ENCODE measurements around the gene MYH13. TPM values are rescaled to one million over a fixed set of nuclear protein-coding genes. Genes with fewer than 3 reads are reported as not detected.
A peak's percentile ranks its signal among the peaks of the same experiment; 100 is the strongest.

MYH13 gene
- polyA plus RNA-seq, 4 donors, result 0.01 to 0.06 TPM; not detected in 2

DNA sequence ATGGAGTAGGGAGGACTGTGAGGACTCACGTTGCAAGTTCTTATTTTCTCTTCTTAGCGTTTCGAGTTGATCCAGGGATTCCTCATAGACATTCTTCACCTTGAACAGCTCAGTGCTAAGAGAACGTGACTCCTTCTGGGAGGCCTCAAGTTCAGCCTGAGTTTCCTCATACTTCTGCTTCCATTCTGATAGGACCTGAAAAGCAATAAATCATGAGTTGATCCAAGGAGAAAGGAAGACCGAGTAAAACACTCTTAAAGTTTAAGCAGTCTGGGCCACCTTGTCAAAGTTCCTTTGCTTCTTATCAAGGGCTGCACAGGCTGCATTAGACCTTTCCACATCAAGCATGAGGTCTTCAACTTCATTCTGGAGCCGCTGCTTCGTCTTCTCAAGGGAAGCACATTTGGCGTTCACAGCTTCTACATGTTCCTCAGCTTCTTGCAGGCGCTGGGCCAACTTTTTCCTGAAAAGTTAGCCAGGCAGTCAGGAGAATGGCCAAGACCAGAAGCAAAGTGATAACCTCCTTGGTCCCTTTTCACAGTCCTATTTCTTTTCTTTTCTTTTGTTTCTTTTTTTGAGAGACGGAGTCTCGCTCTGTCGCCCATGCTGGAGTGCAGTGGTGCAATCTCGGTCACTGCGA, 23.8 kb upstream of the MYH13 start:
- WGBS, 3 donors, result 74 to 82% (median 75%) methylated on average over 14 of the region's 14 CpGs

DNA sequence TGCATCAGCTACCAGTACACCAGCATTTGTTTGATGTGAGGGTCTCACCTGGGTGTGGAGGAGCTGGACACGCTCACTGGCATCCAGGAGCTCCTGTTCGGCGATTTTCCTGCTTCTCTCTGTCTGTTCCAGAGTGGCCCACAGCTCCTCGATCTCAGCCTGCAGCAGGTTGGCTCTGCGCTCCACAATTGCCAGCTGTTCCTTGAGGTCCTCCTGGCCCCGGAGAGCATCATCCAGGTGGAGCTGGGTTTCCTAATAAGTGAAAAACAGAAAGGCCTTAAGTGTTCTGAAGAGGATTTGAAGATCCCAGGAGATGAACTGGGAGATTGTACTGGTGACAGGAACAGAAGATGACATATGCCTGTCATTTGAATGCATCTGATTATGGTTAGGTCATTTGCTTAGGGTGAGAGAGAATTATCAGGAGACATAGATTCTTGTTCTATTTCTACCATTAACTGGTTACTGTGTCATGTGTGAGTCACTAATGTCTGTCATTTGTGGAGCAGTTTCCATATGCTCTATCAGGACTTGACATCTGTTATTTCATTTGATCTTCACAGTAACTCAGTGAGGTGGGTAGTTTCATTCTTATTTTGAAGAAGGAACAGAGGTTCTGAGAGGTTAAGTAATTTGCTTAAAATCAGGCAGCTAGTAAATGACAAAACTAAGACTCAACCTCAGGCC, 21.5 kb upstream of the MYH13 start:
- H3K4me3 ChIP-seq (ENCODE audit: low read depth in 1 of 3, low read length in 3 of 3), result no peak overlapping the region
- H3K9me3 ChIP-seq (ENCODE audit: control insufficient read depth in 2 of 2, insufficient read depth in 1 of 2, low read depth in 1 of 2, low read length in 1 of 2), result no peaks in the 10 kb centered on the region
- no peaks in the 10 kb centered on the region for H3K4me1 ChIP-seq (ENCODE audit: control insufficient read depth in 3 of 3, insufficient read depth in 2 of 3, low read depth in 1 of 3, low read length in 2 of 3)
- no peak overlapping the region for H3K27ac ChIP-seq (ENCODE audit: low read depth in 1 of 3, low read length in 2 of 3)
- FAIRE-seq (no peak), DNase-seq (no peak)
- WGBS, 3 donors, result 83 to 92% (median 90%) methylated on average over 6 of the region's 6 CpGs
- H3K27me3 ChIP-seq (ENCODE audit: control insufficient read depth in 3 of 3, insufficient read depth in 3 of 3, low read length in 3 of 3), result no peaks in the 10 kb centered on the region
- no peaks in the 10 kb centered on the region for H3K36me3 ChIP-seq (ENCODE audit: control insufficient read depth in 3 of 3, insufficient read depth in 2 of 3, low read depth in 1 of 3, low read length in 3 of 3)

More for the DNA sequence above, 23.8 kb upstream of the MYH13 start:
- no peaks in the 10 kb centered on the region for H3K27me3 ChIP-seq (ENCODE audit: control insufficient read depth in 3 of 3, insufficient read depth in 3 of 3, low read length in 3 of 3)
- H3K36me3 ChIP-seq (ENCODE audit: control insufficient read depth in 3 of 3, insufficient read depth in 2 of 3, low read depth in 1 of 3, low read length in 3 of 3), result no peaks in the 10 kb centered on the region
- FAIRE-seq, result no peak
- no peaks in the 10 kb centered on the region for H3K9me3 ChIP-seq (ENCODE audit: control insufficient read depth in 2 of 2, insufficient read depth in 1 of 2, low read depth in 1 of 2, low read length in 1 of 2)
- peak in 1 of 2 donors; percentile 25 for DNase-seq
- H3K4me1 ChIP-seq (ENCODE audit: control insufficient read depth in 3 of 3, insufficient read depth in 2 of 3, low read depth in 1 of 3, low read length in 2 of 3), result no peaks in the 10 kb centered on the region
- H3K4me3 ChIP-seq (ENCODE audit: low read depth in 1 of 3, low read length in 3 of 3), result no peak overlapping the region
- H3K27ac ChIP-seq (ENCODE audit: low read depth in 1 of 3, low read length in 2 of 3), result no peak overlapping the region

DNA sequence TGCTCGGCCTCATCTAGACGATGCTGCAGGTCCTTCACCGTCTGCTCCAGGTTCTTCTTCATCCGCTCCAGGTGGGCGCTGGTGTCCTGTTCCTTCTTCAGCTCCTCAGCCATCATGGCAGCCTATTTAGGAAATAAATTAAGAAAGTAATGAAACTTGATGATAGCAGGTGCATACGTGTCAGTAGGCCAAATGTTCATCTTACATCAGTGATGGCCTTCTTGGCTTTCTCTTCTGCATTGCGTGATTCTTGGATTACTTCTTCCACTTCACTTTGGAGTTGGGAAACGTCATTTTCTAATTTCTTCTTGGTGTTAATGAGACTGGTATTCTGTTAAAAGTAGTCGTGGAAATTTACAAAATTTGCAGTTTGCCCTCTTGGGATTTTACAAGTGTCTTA, 20.1 kb upstream of the MYH13 start:
- H3K9me3 ChIP-seq (ENCODE audit: control insufficient read depth in 2 of 2, insufficient read depth in 1 of 2, low read depth in 1 of 2, low read length in 1 of 2), result no peaks in the 10 kb centered on the region
- 86 to 90% (median 89%) methylated on average over 9 of the region's 9 CpGs for WGBS, 3 donors
- no peak overlapping the region for H3K27ac ChIP-seq (ENCODE audit: low read depth in 1 of 3, low read length in 2 of 3)
- H3K4me3 ChIP-seq (ENCODE audit: low read depth in 1 of 3, low read length in 3 of 3), result no peak overlapping the region
- H3K27me3 ChIP-seq (ENCODE audit: control insufficient read depth in 3 of 3, insufficient read depth in 3 of 3, low read length in 3 of 3), result no peaks in the 10 kb centered on the region
- no peaks in the 10 kb centered on the region for H3K36me3 ChIP-seq (ENCODE audit: control insufficient read depth in 3 of 3, insufficient read depth in 2 of 3, low read depth in 1 of 3, low read length in 3 of 3)
- no peaks in the 10 kb centered on the region for H3K4me1 ChIP-seq (ENCODE audit: control insufficient read depth in 3 of 3, insufficient read depth in 2 of 3, low read depth in 1 of 3, low read length in 2 of 3)
- FAIRE-seq (no peak), DNase-seq (no peak)

DNA sequence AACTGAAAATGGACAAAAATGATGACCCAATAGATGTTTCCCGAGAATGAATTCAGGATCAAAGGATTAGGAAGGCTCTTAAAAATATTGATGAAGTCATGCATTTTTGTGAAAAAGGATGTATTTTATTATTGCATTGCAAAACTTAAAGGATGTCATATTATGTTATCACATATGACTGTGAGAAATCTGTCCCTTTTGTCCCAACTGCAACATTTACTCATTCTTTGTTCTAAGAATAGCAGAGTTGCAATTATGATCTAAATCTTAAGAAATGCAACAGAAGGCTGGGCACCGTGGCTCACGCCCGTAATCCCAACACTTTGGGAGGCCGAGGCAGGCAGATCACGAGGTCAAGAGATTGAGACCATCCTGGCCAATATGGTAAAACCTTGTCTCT, 13.1 kb upstream of the MYH13 start:
- DNase-seq (no peak), FAIRE-seq (no peak)
- H3K27me3 ChIP-seq (ENCODE audit: control insufficient read depth in 3 of 3, insufficient read depth in 3 of 3, low read length in 3 of 3), result no peaks in the 10 kb centered on the region
- 60 to 82% (median 71%) methylated on average over 6 of the region's 6 CpGs for WGBS, 3 donors
- no peaks in the 10 kb centered on the region for H3K9me3 ChIP-seq (ENCODE audit: control insufficient read depth in 2 of 2, insufficient read depth in 1 of 2, low read depth in 1 of 2, low read length in 1 of 2)
- no peaks in the 10 kb centered on the region for H3K36me3 ChIP-seq (ENCODE audit: control insufficient read depth in 3 of 3, insufficient read depth in 2 of 3, low read depth in 1 of 3, low read length in 3 of 3)
- H3K4me1 ChIP-seq (ENCODE audit: control insufficient read depth in 3 of 3, insufficient read depth in 2 of 3, low read depth in 1 of 3, low read length in 2 of 3), result no peaks in the 10 kb centered on the region
- no peak overlapping the region for H3K4me3 ChIP-seq (ENCODE audit: low read depth in 1 of 3, low read length in 3 of 3)
- no peak overlapping the region for H3K27ac ChIP-seq (ENCODE audit: low read depth in 1 of 3, low read length in 2 of 3)

DNA sequence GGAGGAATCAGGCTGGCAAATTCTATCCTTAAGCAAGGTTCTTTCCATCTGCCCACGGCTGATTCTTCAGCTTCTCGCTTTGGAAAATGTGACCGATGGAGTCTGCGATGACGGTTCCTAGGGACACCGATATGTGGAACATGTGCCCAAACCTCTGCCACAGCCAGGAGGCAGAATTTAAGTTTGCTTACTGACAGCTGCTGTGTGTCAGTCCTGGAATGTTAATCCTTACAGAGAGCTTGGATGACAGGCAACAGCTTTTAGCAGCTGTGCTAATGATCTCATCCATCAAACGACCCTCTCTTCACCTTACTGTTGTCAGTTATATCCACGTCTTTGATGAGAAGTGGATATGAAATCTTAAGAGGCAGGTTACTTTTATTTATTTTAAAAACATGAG, 11.4 kb upstream of the MYH13 start:
- DNase-seq, result no peak
- FAIRE-seq, result no peak
- Histone ChIP-seq H3K27ac (ENCODE audit: low read depth in 1 of 3, low read length in 2 of 3) (no peak overlapping the region), H3K4me1 (ENCODE audit: control insufficient read depth in 3 of 3, insufficient read depth in 2 of 3, low read depth in 1 of 3, low read length in 2 of 3) (no peaks in the 10 kb centered on the region), H3K9me3 (ENCODE audit: control insufficient read depth in 2 of 2, insufficient read depth in 1 of 2, low read depth in 1 of 2, low read length in 1 of 2) (no peaks in the 10 kb centered on the region), H3K4me3 (ENCODE audit: low read depth in 1 of 3, low read length in 3 of 3) (no peak overlapping the region), H3K27me3 (ENCODE audit: control insufficient read depth in 3 of 3, insufficient read depth in 3 of 3, low read length in 3 of 3) (no peaks in the 10 kb centered on the region), H3K36me3 (ENCODE audit: control insufficient read depth in 3 of 3, insufficient read depth in 2 of 3, low read depth in 1 of 3, low read length in 3 of 3) (no peaks in the 10 kb centered on the region)
- 56 to 79% (median 68%) methylated on average over 8 of the region's 8 CpGs for WGBS, 3 donors

DNA sequence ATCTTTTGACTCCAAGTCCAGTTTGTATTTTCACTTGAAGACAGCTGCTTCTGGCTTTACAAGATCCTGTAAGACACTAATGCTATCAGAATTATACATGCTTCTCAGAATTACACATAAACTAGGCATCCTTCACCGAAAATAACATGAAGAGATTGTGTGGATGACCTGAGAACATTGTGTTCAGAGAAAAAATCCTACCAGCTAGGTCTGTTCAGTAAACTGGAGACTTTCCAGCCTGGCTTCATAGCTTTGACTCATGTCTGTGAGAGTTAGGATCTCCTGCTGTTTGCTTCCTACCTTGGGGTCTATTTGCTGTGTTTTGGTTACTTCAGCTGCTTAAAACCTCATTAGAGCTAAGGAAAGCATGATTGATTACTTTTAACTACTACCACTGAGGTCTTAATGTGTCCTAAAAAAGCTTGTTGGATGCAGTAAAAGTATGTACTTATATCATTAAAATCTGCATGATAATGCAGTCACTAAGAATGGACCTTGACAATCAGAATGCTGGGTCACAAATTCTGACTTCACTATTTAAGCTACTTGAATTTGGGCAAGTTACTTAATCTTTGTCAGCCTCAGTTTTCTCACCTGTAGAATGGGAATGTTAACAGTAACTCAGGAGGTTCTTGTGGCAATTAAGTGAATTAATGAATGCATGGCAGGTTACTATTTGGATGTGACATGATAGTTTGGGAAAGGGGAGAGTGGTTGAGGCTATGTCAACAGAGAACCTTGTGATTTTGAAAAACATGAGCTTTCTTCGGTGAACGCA, 8.0 kb upstream of the MYH13 start:
- Histone ChIP-seq H3K27ac (ENCODE audit: low read depth in 1 of 3, low read length in 2 of 3) (no peak overlapping the region), H3K36me3 (ENCODE audit: control insufficient read depth in 3 of 3, insufficient read depth in 2 of 3, low read depth in 1 of 3, low read length in 3 of 3) (no peaks in the 10 kb centered on the region), H3K4me3 (ENCODE audit: low read depth in 1 of 3, low read length in 3 of 3) (no peak overlapping the region), H3K4me1 (ENCODE audit: control insufficient read depth in 3 of 3, insufficient read depth in 2 of 3, low read depth in 1 of 3, low read length in 2 of 3) (no peaks in the 10 kb centered on the region), H3K9me3 (ENCODE audit: control insufficient read depth in 2 of 2, insufficient read depth in 1 of 2, low read depth in 1 of 2, low read length in 1 of 2) (no peaks in the 10 kb centered on the region), H3K27me3 (ENCODE audit: control insufficient read depth in 3 of 3, insufficient read depth in 3 of 3, low read length in 3 of 3) (no peaks in the 10 kb centered on the region)
- FAIRE-seq, result no peak
- 75 to 79% (median 77%) methylated on average over 3 of the region's 3 CpGs for WGBS, 3 donors
- no peak for DNase-seq

DNA sequence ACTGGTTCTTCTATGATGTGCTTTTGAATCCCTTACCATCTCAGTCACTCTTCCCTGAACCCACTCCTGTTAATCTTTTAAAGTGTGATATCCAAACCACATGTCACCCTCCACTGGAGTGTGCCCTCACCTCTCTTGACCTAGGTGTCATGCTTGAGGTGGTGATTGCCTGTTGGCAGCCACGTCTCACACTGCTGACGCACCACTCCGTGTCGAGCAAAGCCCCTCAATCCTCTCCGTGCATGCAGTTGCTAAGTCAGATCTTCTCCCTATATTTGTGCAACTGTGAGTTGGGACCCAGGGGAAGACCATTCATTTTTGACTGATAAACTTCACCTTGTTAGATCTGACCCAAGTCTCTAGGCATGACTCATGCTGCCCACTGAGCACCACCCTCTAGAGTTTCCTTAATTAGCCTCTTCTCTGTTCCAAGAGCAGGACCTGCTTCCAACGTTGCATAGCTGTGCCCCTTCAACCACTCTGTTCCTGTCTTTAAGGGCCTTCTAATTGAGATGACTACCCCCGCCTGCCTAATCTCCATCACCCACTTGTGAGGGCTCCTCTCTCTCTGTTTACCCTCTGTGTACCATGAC, 2.7 kb downstream of the MYH13 start:
- WGBS, 3 donors, result 72 to 82% (median 80%) methylated on average over 7 of the region's 7 CpGs
- Histone ChIP-seq H3K27me3 (ENCODE audit: control insufficient read depth in 3 of 3, insufficient read depth in 3 of 3, low read length in 3 of 3) (peaks cover 0 to 1% (median 0%) of the 10 kb centered on the region in 3 donors), H3K9me3 (ENCODE audit: control insufficient read depth in 2 of 2, insufficient read depth in 1 of 2, low read depth in 1 of 2, low read length in 1 of 2) (no peaks in the 10 kb centered on the region), H3K27ac (ENCODE audit: low read depth in 1 of 3, low read length in 2 of 3) (no peak overlapping the region), H3K4me3 (ENCODE audit: low read depth in 1 of 3, low read length in 3 of 3) (no peak overlapping the region), H3K4me1 (ENCODE audit: control insufficient read depth in 3 of 3, insufficient read depth in 2 of 3, low read depth in 1 of 3, low read length in 2 of 3) (no peaks in the 10 kb centered on the region), H3K36me3 (ENCODE audit: control insufficient read depth in 3 of 3, insufficient read depth in 2 of 3, low read depth in 1 of 3, low read length in 3 of 3) (no peaks in the 10 kb centered on the region)
- DNase-seq (no peak), FAIRE-seq (no peak)

DNA sequence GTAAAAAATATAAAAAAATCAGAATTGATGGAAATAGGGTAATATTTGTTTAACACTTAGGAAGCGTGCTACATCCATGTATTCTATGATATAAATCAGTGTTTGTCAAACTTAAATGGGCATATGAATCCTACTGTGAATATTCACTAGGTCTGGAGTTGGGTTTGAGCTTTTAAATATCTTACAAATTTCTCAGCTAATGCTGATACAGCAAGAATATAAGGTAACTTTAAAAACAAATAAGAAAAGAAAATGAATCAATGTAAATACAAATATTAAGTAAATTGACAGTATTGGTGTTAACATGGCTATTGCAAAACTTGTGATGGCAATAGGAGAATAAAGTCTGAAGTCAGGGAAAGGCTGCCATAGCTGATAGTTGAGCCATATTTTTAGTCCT, 3.6 kb downstream of the MYH13 start:
- peaks cover 0 to 1% (median 0%) of the 10 kb centered on the region in 3 donors for H3K27me3 ChIP-seq (ENCODE audit: control insufficient read depth in 3 of 3, insufficient read depth in 3 of 3, low read length in 3 of 3)
- H3K4me1 ChIP-seq (ENCODE audit: control insufficient read depth in 3 of 3, insufficient read depth in 2 of 3, low read depth in 1 of 3, low read length in 2 of 3), result no peaks in the 10 kb centered on the region
- H3K36me3 ChIP-seq (ENCODE audit: control insufficient read depth in 3 of 3, insufficient read depth in 2 of 3, low read depth in 1 of 3, low read length in 3 of 3), result no peaks in the 10 kb centered on the region
- FAIRE-seq (no peak), DNase-seq (no peak)
- WGBS, 3 donors, result 60 to 78% (median 75%) methylated on average over 1 of the region's 1 CpG
- no peak overlapping the region for H3K4me3 ChIP-seq (ENCODE audit: low read depth in 1 of 3, low read length in 3 of 3)
- no peak overlapping the region for H3K27ac ChIP-seq (ENCODE audit: low read depth in 1 of 3, low read length in 2 of 3)
- no peaks in the 10 kb centered on the region for H3K9me3 ChIP-seq (ENCODE audit: control insufficient read depth in 2 of 2, insufficient read depth in 1 of 2, low read depth in 1 of 2, low read length in 1 of 2)
